Ascending aorta (tissue), 2 donors: ENCODE results near the gene CSH1. TPM values are rescaled to one million over a fixed set of nuclear protein-coding genes. Genes with fewer than 3 reads are reported as not detected.

Experiments used
- DNase-seq, 2 donors: peaks; one replicate each; pipeline ENCODE4 v3.0.0-alpha.2; 2019; ENCODE audit warnings: low spot score in 2 of 2
- H3K27ac ChIP-seq, 2 donors: fragments of 200-600 bp; sonication (generic); one replicate each; pipeline ENCODE4 v1.5.1; 2016 to 2017; ENCODE audit warnings: mild to moderate bottlenecking in 1 of 2
- H3K27me3 ChIP-seq: fragments of 200-600 bp; sonication (generic); one replicate; pipeline ENCODE4 v1.5.1; 2017
- H3K36me3 ChIP-seq, 2 donors: fragments of 200-600 bp; sonication (generic); one replicate each; pipeline ENCODE4 v1.5.1; 2016
- H3K4me1 ChIP-seq, 2 donors: fragments of 200-600 bp; sonication (generic); one replicate each; pipeline ENCODE4 v1.5.1; 2016 to 2017; ENCODE audit warnings: mild to moderate bottlenecking in 1 of 2
- H3K4me3 ChIP-seq, 2 donors: fragments of 200-600 bp; sonication (generic); one replicate each; pipeline ENCODE4 v1.5.1; 2016 to 2017; ENCODE audit warnings: mild to moderate bottlenecking in 1 of 2
- H3K9me3 ChIP-seq, 2 donors: fragments of 200-600 bp; sonication (generic); one replicate each; pipeline ENCODE4 v1.5.1; 2016
- CTCF ChIP-seq, 3 experiments: fragments of 200-600 bp in 2 of 3; fragments of 450-650 bp in 1 of 3; sonication (generic) in 2 of 3; IDR thresholded peaks; one replicate each; pipeline ENCODE4 v1.5.1; 2016 to 2019; ENCODE audit warnings: antibody characterized with exemption in 3 of 3, mild to moderate bottlenecking in 1 of 3, moderate library complexity in 1 of 3
- intact Hi-C: fragments of 100-400 bp; cut with DNase I; formaldehyde crosslinking; loops from one replicate; pipeline ENCODE4 v1.15.1; 2023
- total RNA-seq: library from RNA; depleted of rRNA; stranded (reverse); fragments of >200 nt; gene quantifications from one replicate; pipeline ENCODE4 v1.1.0, GENCODE V29; 2016

Gene CSH1
- total RNA-seq, 1 donor from 2014 or later: not detected

GRCh38 chr17:63854709-63855108, 41.7 kb downstream of the CSH1 start:
- no peak for DNase-seq

GRCh38 chr17:63853260-63853659, 43.1 kb downstream of the CSH1 start:
- Histone ChIP-seq H3K4me1 (peaks cover 3 to 4% of the 10 kb centered on the region in 2 donors), H3K27ac (no peak overlapping the region), H3K4me3 (no peak overlapping the region), H3K27me3 (no peaks in the 10 kb centered on the region), H3K36me3 (no peaks in the 10 kb centered on the region), H3K9me3 (no peaks in the 10 kb centered on the region)
- no peak for DNase-seq
- TF ChIP-seq CTCF (IDR thresholded peaks at IDR 0.05): no peak
- intact Hi-C loops: no loop called here

More at GRCh38 chr17:63854709-63855108, 41.7 kb downstream of the CSH1 start:
- Histone ChIP-seq H3K4me1 (no peaks in the 10 kb centered on the region), H3K9me3 (no peaks in the 10 kb centered on the region), H3K4me3 (no peak overlapping the region), H3K27me3 (no peaks in the 10 kb centered on the region), H3K36me3 (no peaks in the 10 kb centered on the region), H3K27ac (no peak overlapping the region)
- intact Hi-C loops: no loop called here
- TF ChIP-seq CTCF (IDR thresholded peaks at IDR 0.05): no peak

GRCh38 chr17:63850401-63850800, 46.0 kb downstream of the CSH1 start:
- intact Hi-C loops: no loop called here

GRCh38 chr17:63848834-63849689, 47.3 kb downstream of the CSH1 start:
- H3K4me3 ChIP-seq: peak overlapping the region; percentile 23 to 56
- H3K27ac ChIP-seq: peak overlapping the region; percentile 36 to 41
- DNase-seq: peak; percentile 69 to 95
- peak; percentile 73 to 84 (median 84) for TF ChIP-seq CTCF (IDR thresholded peaks at IDR 0.05)
- intact Hi-C loops: no loop called here
- no peaks in the 10 kb centered on the region for H3K9me3 ChIP-seq
- H3K4me1 ChIP-seq: peaks cover 3 to 5% of the 10 kb centered on the region in 2 donors
- H3K27me3 ChIP-seq: no peaks in the 10 kb centered on the region
- H3K36me3 ChIP-seq: no peaks in the 10 kb centered on the region

More at GRCh38 chr17:63850401-63850800, 46.0 kb downstream of the CSH1 start:
- Histone ChIP-seq H3K4me1 (peaks cover 3 to 4% of the 10 kb centered on the region in 2 donors), H3K9me3 (no peaks in the 10 kb centered on the region), H3K4me3 (no peak overlapping the region), H3K27ac (no peak overlapping the region), H3K36me3 (no peaks in the 10 kb centered on the region), H3K27me3 (no peaks in the 10 kb centered on the region)
- no peak for DNase-seq
- TF ChIP-seq CTCF (IDR thresholded peaks at IDR 0.05): no peak

GRCh38 chr17:63847525-63848249, 48.7 kb downstream of the CSH1 start:
- intact Hi-C loops: no loop called here
- no peak overlapping the region for H3K27ac ChIP-seq
- no peaks in the 10 kb centered on the region for H3K27me3 ChIP-seq
- H3K4me1 ChIP-seq: peaks cover 7 to 10% of the 10 kb centered on the region in 2 donors
- no peaks in the 10 kb centered on the region for H3K36me3 ChIP-seq
- H3K4me3 ChIP-seq: no peak overlapping the region
- no peak for DNase-seq
- no peaks in the 10 kb centered on the region for H3K9me3 ChIP-seq
- TF ChIP-seq CTCF (IDR thresholded peaks at IDR 0.05): no peak
